GM12872 (cell line): ENCODE measurements around the gene EYA2.

Source experiments
- CTCF ChIP-seq: IDR thresholded peaks from 3 replicates; pipeline ENCODE4 v1.5.1; 2011; ENCODE audit warnings: low read depth, mild to moderate bottlenecking, low read length, moderate library complexity; ENCODE audit not compliant: insufficient read depth

EYA2 gene

GRCh38 chr20:47057661-47058060, 163.0 kb downstream of the EYA2 start:
- TF ChIP-seq CTCF = no peak

GRCh38 chr20:47058236-47058635, 163.6 kb downstream of the EYA2 start:
- no peak for TF ChIP-seq CTCF

GRCh38 chr20:47059536-47059935, 164.9 kb downstream of the EYA2 start:
- TF ChIP-seq CTCF = no peak

- TF ChIP-seq CTCF = no peak
Observed at GRCh38 chr20:47061549-47061948, 166.9 kb downstream of the EYA2 start.

GRCh38 chr20:47062226-47062890, 167.7 kb downstream of the EYA2 start:
- TF ChIP-seq CTCF = no peak

- no peak for TF ChIP-seq CTCF
Observed at GRCh38 chr20:47063407-47063806, 168.8 kb downstream of the EYA2 start.

GRCh38 chr20:47063808-47064207, 169.2 kb downstream of the EYA2 start:
- TF ChIP-seq CTCF = no peak
